HEK293T (cell line): Measurements from ENCODE around the gene CRAMP1.

ENCODE experiments used
- ARNT ChIP-seq: fragments of 450-650 bp; IDR thresholded peaks from 2 replicates; pipeline ENCODE4 v1.6.1; 2017; ENCODE audit warnings: mild to moderate bottlenecking
- FOXM1 ChIP-seq: fragments of 450-650 bp; IDR thresholded peaks from 2 replicates; pipeline ENCODE4 v1.6.1; 2017; ENCODE audit warnings: mild to moderate bottlenecking, borderline replicate concordance
- SUZ12 ChIP-seq: fragments of 450-650 bp; IDR thresholded peaks from 2 replicates; pipeline ENCODE4 v1.6.1; 2016; ENCODE audit warnings: mild to moderate bottlenecking
- TARDBP ChIP-seq: fragments of 450-650 bp; IDR thresholded peaks from 2 replicates; pipeline ENCODE4 v1.6.1; 2016

GRCh38 chr16:1638757-1639156 lies 26.6 kb downstream of the CRAMP1 start:
- TF ChIP-seq SUZ12 (no peak), TARDBP (no peak), FOXM1 (no peak), ARNT (no peak)
